Activated naive CD4-positive, alpha-beta T cell treated with anti-CD3 and anti-CD28 coated beads, Interleukin-2, amount 50 U/mL, for 24 hours (primary cell): ENCODE measurements around the gene IGLL5.
"Not testable (repeated sequence)": the region's sequence is repeated elsewhere in the genome, so short reads cannot be mapped to it uniquely, and the experiment has no call there.

Experiments
- H3K27ac Mint-ChIP-seq: one replicate; pipeline ENCODE4 v1.8.0; 2021; ENCODE audit warnings: mild to moderate bottlenecking, mixed read lengths
- H3K27me3 Mint-ChIP-seq: one replicate; pipeline ENCODE4 v1.8.0; 2021; ENCODE audit warnings: mixed read lengths
- H3K36me3 Mint-ChIP-seq: one replicate; pipeline ENCODE4 v1.8.0; 2021; ENCODE audit warnings: mixed read lengths
- H3K4me1 Mint-ChIP-seq: one replicate; pipeline ENCODE4 v1.8.0; 2021; ENCODE audit warnings: mixed read lengths
- H3K4me3 Mint-ChIP-seq: one replicate; pipeline ENCODE4 v1.8.0; 2021; ENCODE audit warnings: mild to moderate bottlenecking, mixed read lengths
- H3K9me3 Mint-ChIP-seq: one replicate; pipeline ENCODE4 v1.8.0; 2021; ENCODE audit warnings: mixed read lengths

Gene IGLL5

GRCh38 chr22:22912135-22912987 lies 24.7 kb downstream of the IGLL5 start:
- H3K4me1 Mint-ChIP-seq, result no peaks in the 10 kb centered on the region
- no peak overlapping the region for H3K27ac Mint-ChIP-seq
- H3K27me3 Mint-ChIP-seq, result no peaks in the 10 kb centered on the region
- H3K36me3 Mint-ChIP-seq, result no peaks in the 10 kb centered on the region
- no peak overlapping the region for H3K4me3 Mint-ChIP-seq
- H3K9me3 Mint-ChIP-seq, result no peaks in the 10 kb centered on the region

DNA sequence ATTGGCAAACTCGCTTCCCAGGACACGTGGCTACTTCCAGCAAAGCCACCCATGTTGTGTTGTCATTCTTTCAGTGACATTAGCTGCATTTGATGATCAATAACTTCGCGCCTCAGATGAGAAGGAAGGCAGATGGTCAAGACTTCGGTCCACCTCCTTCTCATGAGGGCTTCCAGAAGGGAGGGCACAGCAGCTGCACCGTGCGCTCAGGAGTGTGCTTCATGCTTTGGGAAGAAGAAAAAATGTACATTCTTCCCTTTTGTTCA lies 25.3 kb downstream of the IGLL5 start:
- Mint-ChIP-seq H3K27ac (no peak overlapping the region), H3K4me1 (no peaks in the 10 kb centered on the region), H3K27me3 (no peaks in the 10 kb centered on the region), H3K4me3 (no peak overlapping the region), H3K9me3 (no peaks in the 10 kb centered on the region), H3K36me3 (no peaks in the 10 kb centered on the region)

- Mint-ChIP-seq H3K27ac (no peak overlapping the region), H3K36me3 (no peaks in the 10 kb centered on the region), H3K9me3 (no peaks in the 10 kb centered on the region), H3K4me1 (no peaks in the 10 kb centered on the region), H3K27me3 (no peaks in the 10 kb centered on the region), H3K4me3 (no peak overlapping the region)
Observed at GRCh38 chr22:22913989-22914388, 26.4 kb downstream of the IGLL5 start.

- Mint-ChIP-seq H3K36me3 (no peaks in the 10 kb centered on the region), H3K27ac (no peak overlapping the region), H3K4me1 (no peaks in the 10 kb centered on the region), H3K9me3 (no peaks in the 10 kb centered on the region), H3K27me3 (no peaks in the 10 kb centered on the region), H3K4me3 (no peak overlapping the region)
Observed at GRCh38 chr22:22914726-22915669, 27.4 kb downstream of the IGLL5 start.

DNA sequence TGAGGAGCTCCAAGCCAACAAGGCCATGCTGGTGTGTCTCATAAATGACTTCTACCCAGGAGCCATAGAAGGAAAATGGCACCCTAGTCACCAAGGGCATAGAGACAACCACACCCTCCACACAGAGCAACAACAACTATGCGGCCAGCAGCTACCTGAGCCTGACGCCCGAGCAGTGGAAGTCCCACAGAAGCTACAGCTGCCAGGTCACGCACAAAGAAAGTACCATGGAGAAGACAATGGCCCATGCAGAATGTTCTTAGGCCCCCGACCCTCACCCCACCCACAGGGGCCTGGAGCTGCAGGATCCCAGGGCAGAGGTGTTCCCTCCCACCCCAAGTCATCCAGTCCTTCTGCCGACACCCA lies 28.0 kb downstream of the IGLL5 start:
- H3K27me3 Mint-ChIP-seq, result no peaks in the 10 kb centered on the region
- no peaks in the 10 kb centered on the region for H3K9me3 Mint-ChIP-seq
- no peak overlapping the region for H3K4me3 Mint-ChIP-seq
- no peaks in the 10 kb centered on the region for H3K4me1 Mint-ChIP-seq
- H3K36me3 Mint-ChIP-seq, result no peaks in the 10 kb centered on the region
- H3K27ac Mint-ChIP-seq, result no peak overlapping the region

GRCh38 chr22:22916215-22916951 lies 28.8 kb downstream of the IGLL5 start:
- Mint-ChIP-seq H3K36me3 (no peaks in the 10 kb centered on the region), H3K27me3 (no peaks in the 10 kb centered on the region), H3K4me3 (no peak overlapping the region), H3K9me3 (no peaks in the 10 kb centered on the region), H3K4me1 (no peaks in the 10 kb centered on the region), H3K27ac (no peak overlapping the region)

DNA sequence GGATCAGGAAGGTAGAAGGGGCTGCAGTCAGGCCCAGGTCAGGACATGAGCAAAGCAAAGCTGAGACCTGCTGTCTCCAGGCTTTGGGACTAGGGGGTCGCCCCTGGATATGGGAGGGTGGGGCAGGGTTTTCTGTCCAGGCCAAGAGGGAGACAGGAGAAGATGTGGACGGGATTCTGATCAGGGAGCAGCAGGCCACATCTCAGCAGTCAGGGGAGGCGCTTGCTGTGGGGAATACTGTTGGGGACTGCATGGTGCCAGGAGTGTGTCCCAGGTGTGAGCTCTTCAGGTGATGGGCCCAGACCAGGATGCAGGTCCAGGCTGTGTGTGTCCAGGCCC lies 29.3 kb downstream of the IGLL5 start:
- no peaks in the 10 kb centered on the region for H3K4me1 Mint-ChIP-seq
- no peaks in the 10 kb centered on the region for H3K9me3 Mint-ChIP-seq
- no peak overlapping the region for H3K4me3 Mint-ChIP-seq
- no peak overlapping the region for H3K27ac Mint-ChIP-seq
- H3K36me3 Mint-ChIP-seq, result no peaks in the 10 kb centered on the region
- no peaks in the 10 kb centered on the region for H3K27me3 Mint-ChIP-seq

DNA sequence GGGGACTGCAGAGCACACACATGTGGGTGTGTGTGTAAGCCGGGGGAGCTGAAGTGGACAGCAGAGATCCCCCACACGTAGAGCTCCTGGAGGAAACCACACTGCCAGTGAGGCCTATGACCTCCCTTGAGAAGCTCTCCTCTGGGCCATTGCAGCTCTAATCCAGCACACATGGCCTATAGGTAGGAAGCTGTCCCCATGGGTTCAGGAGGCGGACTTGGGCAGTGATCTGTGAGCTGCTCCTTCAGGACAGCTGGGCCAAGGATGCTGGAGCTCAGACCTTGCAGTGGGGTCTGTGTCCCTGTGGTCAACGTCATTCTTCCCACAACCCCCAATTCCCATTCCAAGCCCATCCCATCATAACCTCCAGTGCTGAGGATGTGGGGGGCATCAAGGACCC lies 29.8 kb downstream of the IGLL5 start:
- no peaks in the 10 kb centered on the region for H3K9me3 Mint-ChIP-seq
- H3K36me3 Mint-ChIP-seq, result no peaks in the 10 kb centered on the region
- H3K4me3 Mint-ChIP-seq, result no peak overlapping the region
- H3K27ac Mint-ChIP-seq, result no peak overlapping the region
- no peaks in the 10 kb centered on the region for H3K4me1 Mint-ChIP-seq
- no peaks in the 10 kb centered on the region for H3K27me3 Mint-ChIP-seq

DNA sequence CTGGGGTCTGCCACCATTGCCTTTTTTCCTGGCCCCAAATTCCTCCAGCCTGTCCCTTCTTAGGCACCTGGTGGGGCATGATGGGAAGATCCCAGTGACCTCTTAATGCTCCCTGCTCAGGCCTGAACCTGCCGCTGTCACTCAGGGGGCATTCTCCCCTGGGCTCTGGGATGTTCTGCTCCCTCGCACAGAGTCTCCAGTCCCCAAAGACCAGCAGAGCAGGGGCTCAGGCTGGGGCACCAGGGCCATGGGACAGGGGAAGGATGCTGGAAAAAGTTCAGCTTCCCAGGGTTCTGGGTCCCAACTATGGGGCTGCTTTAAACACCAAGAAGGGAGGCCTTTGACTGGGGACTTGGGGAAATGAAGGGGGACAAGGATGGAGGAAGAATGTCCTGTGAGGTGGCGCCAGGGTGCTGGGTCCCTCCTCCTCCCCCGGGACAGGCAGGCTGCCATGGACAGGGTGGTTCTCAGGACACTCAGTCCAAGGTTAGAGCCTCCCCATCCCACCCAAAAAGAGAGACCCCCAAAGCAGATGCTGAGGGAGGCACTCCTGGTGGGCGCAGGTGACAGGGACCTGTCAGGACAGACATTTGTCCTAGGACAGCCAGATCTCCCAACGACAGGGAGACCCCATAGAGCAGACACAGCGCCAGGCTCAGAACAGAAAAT lies 30.8 kb downstream of the IGLL5 start:
- Mint-ChIP-seq H3K9me3 (no peaks in the 10 kb centered on the region), H3K27me3 (no peaks in the 10 kb centered on the region), H3K27ac (no peak overlapping the region), H3K36me3 (no peaks in the 10 kb centered on the region), H3K4me3 (no peak overlapping the region), H3K4me1 (no peaks in the 10 kb centered on the region)

DNA sequence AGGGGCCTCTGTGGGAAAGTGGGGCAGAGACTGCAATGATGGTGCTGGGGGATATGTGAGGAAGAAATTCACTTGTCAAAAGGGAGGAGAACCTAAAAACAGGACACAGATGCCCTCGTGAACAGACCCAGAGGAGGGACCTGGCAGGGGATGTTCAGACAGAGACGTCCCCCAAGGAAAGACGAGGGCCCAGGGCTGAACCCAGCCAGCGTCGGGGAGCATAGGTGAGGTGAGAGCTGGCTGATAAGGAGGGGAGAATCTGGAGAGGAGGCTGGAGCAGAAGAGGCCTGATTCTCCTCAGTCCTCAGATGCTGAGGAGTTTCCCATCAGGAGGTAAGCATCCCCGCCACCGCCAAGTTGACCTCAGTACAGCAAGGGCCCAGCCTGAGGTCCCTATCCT lies 31.4 kb downstream of the IGLL5 start:
- Mint-ChIP-seq H3K27ac (no peak overlapping the region), H3K9me3 (no peaks in the 10 kb centered on the region), H3K27me3 (no peaks in the 10 kb centered on the region), H3K4me3 (no peak overlapping the region), H3K4me1 (no peaks in the 10 kb centered on the region), H3K36me3 (no peaks in the 10 kb centered on the region)

DNA sequence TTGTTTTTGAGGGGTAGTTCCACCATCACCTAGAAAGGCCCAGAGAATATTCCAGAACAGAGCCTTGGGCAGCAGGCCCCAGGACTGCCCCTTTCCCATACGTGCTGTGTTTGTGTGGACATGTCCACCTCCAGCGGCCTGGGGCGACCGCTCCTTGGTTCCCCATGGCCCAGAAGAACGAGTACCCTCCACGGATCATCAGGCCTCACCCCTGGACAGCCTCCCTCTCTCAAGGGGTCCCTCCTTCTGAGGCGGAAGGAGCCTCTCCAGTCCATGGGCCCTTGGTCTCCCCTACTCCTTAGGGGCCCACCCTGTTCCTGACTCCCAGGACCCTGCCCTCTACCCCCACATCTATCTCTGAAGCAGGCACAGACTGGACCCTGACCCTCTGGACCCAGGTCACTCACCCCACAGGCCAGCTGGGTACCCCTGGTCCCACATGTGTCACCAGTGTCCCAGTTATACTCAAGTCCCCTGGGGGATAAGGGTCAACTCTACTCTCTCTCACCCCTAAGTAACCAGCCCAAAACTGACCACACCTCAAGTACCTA lies 32.6 kb downstream of the IGLL5 start:
- no peaks in the 10 kb centered on the region for H3K4me1 Mint-ChIP-seq
- no peak overlapping the region for H3K4me3 Mint-ChIP-seq
- no peaks in the 10 kb centered on the region for H3K9me3 Mint-ChIP-seq
- H3K27me3 Mint-ChIP-seq, result no peaks in the 10 kb centered on the region
- no peak overlapping the region for H3K27ac Mint-ChIP-seq
- no peaks in the 10 kb centered on the region for H3K36me3 Mint-ChIP-seq

- H3K9me3 Mint-ChIP-seq, result no peaks in the 10 kb centered on the region
- no peaks in the 10 kb centered on the region for H3K27me3 Mint-ChIP-seq
- no peaks in the 10 kb centered on the region for H3K36me3 Mint-ChIP-seq
- no peaks in the 10 kb centered on the region for H3K4me1 Mint-ChIP-seq
- H3K27ac Mint-ChIP-seq, result no peak overlapping the region
- H3K4me3 Mint-ChIP-seq, result no peak overlapping the region
Observed at GRCh38 chr22:22920910-22921550, 33.4 kb downstream of the IGLL5 start.

DNA sequence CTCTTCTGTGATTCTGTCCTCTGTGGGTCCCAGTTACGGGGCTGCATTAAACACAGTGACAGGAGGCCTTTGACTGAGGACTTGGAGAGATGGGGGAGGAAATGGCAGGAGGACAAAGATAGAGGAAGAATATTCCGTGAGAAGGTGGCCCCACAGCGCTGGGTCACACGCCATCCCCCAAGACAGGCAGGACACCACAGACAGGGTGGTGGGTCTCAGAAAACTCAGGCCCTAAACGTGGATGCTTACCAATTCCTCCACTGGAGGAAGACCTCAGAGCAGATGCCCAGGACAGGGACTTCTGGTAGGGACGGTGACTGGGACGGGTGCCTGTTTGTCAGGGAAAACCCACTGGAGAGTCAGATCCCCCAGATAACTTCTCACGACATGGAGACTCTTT lies 34.0 kb downstream of the IGLL5 start:
- no peaks in the 10 kb centered on the region for H3K4me1 Mint-ChIP-seq
- H3K4me3 Mint-ChIP-seq, result no peak overlapping the region
- no peaks in the 10 kb centered on the region for H3K27me3 Mint-ChIP-seq
- no peaks in the 10 kb centered on the region for H3K9me3 Mint-ChIP-seq
- peak overlapping the region; percentile 30 for H3K27ac Mint-ChIP-seq
- no peaks in the 10 kb centered on the region for H3K36me3 Mint-ChIP-seq

DNA sequence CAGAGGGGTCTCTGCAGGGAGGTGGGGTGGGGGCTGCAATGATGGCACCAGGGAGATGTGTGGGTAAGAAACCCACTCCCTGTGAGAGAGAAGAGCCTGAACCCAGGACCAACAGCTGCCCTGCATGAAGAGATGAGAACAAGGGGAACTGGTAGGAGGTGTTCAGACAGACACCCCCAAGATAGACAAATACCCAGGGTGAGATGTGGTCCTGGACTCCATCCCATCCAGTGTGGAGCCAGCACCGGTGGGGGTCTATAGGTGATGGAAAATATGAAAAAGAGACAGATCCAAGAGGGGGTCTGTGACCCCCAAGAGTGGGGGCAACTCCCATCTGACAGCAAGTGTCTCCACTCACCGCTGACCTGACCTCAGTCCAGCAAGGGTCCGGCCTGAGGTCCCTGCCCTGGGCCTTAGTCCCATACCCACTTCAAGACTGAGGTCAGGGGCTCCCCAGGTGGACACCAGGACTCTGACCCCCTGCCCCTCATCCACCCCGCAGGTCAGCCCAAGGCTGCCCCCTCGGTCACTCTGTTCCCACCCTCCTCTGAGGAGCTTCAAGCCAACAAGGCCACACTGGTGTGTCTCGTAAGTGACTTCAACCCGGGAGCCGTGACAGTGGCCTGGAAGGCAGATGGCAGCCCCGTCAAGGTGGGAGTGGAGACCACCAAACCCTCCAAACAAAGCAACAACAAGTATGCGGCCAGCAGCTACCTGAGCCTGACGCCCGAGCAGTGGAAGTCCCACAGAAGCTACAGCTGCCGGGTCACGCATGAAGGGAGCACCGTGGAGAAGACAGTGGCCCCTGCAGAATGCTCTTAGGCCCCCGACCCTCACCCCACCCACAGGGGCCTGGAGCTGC lies 34.7 kb downstream of the IGLL5 start:
- not testable (repeated sequence) for H3K4me1 Mint-ChIP-seq, H3K4me3 Mint-ChIP-seq, H3K9me3 Mint-ChIP-seq, H3K27ac Mint-ChIP-seq, H3K27me3 Mint-ChIP-seq, H3K36me3 Mint-ChIP-seq
